Kidney (tissue), 14 donors: ENCODE measurements around the gene OR51I1. TPM values are rescaled to one million over a fixed set of nuclear protein-coding genes. Genes with fewer than 3 reads are reported as not detected.
A peak's percentile ranks its signal among the peaks of the same experiment; 100 is the strongest.

Experiments used
- DNase-seq, 5 donors: peaks; one replicate each; pipeline ENCODE4 v3.0.0-alpha.2; 2013 to 2020
- FAIRE-seq: peaks from 2 replicates; lab custom pipeline; 2012; peaks lifted over from hg19 to GRCh38; lab: Jason Lieb, UNC
- H3K27ac ChIP-seq, 2 donors: one replicate each; pipeline ENCODE4 v1.7.0; 2013; ENCODE audit warnings: low read depth in 2 of 2, low read length in 2 of 2, inconsistent platforms in 1 of 2
- H3K27me3 ChIP-seq: one replicate; pipeline ENCODE4 v1.7.1; 2013; ENCODE audit warnings: low read length, inconsistent platforms; ENCODE audit not compliant: control insufficient read depth, insufficient read depth
- H3K36me3 ChIP-seq, 3 donors: one replicate each; pipeline versions ENCODE4 v1.7.0 to v1.7.1; 2013; ENCODE audit warnings: low read length in 3 of 3, control low read depth in 1 of 3, inconsistent platforms in 1 of 3; ENCODE audit not compliant: insufficient read depth in 3 of 3, control insufficient read depth in 2 of 3
- H3K4me1 ChIP-seq, 3 donors: one replicate each; pipeline versions ENCODE4 v1.7.0 to v1.7.1; 2013; ENCODE audit warnings: low read length in 3 of 3, inconsistent platforms in 1 of 3, low read depth in 1 of 3; ENCODE audit not compliant: control insufficient read depth in 2 of 3, insufficient read depth in 2 of 3
- H3K4me3 ChIP-seq, 3 donors: one replicate each; pipeline versions ENCODE4 v1.7.0 to v1.8.1; 2013; ENCODE audit warnings: low read length in 3 of 3, control low read depth in 1 of 3, inconsistent platforms in 1 of 3
- H3K9ac ChIP-seq, 3 donors: one replicate each; pipeline versions ENCODE4 v1.7.0 to v1.7.1; 2013; ENCODE audit warnings: low read length in 3 of 3, control low read depth in 1 of 3, inconsistent platforms in 1 of 3
- H3K9me3 ChIP-seq, 3 donors: one replicate each; pipeline versions ENCODE4 v1.7.0 to v1.7.1; 2013; ENCODE audit warnings: low read length in 3 of 3, control low read depth in 1 of 3, inconsistent platforms in 1 of 3; ENCODE audit not compliant: control insufficient read depth in 2 of 3, insufficient read depth in 1 of 3
- intact Hi-C: fragments of 100-400 bp; cut with DNase I; formaldehyde crosslinking; loops from one replicate; pipeline ENCODE4 v1.11.1; 2022
- polyA plus RNA-seq: library from polyadenylated mRNA; stranded (reverse); fragments of 350-450 nt; fragmentation: Illumina TruSeq; extraction: RNeasy Lipid Tissue Mini Kit (QIAGEN cat#74804); gene quantifications from one replicate; pipeline ENCODE4 v1.2.3, GENCODE V29; 2014; ENCODE audit warnings: low read depth, low replicate concordance; ENCODE audit not compliant: insufficient read depth
- total RNA-seq: library from RNA; stranded (reverse); fragmentation: NEBNext Ultra II Directional; extraction: Animal tissue kit (Norgen Biotek cat#: 25700); gene quantifications from one replicate; pipeline ENCODE4 v1.2.1, GENCODE V29; 2021
- TF ChIP-seq, protein P1 (sequence below): IDR thresholded peaks from 3 replicates; pipeline ENCODE4 v1.5.1; 2012; ENCODE audit warnings: mild to moderate bottlenecking, moderate library complexity, borderline replicate concordance; ENCODE audit not compliant: insufficient read depth; ENCODE audit errors: extremely low read depth
- donor health status: control.
- donor health status: control.
- donor health status: control.
- donor health status: control.
- donor health status: control.
- donor health status: DM: yes; HTN: yes; CAD: no.
- donor health status: Normal renal cell carcinoma (clear cell type).

The OR51I1 gene
- total and polyA plus RNA-seq, 2 donors from 2014 or later, result 0.35 TPM; not detected in 1

DNA sequence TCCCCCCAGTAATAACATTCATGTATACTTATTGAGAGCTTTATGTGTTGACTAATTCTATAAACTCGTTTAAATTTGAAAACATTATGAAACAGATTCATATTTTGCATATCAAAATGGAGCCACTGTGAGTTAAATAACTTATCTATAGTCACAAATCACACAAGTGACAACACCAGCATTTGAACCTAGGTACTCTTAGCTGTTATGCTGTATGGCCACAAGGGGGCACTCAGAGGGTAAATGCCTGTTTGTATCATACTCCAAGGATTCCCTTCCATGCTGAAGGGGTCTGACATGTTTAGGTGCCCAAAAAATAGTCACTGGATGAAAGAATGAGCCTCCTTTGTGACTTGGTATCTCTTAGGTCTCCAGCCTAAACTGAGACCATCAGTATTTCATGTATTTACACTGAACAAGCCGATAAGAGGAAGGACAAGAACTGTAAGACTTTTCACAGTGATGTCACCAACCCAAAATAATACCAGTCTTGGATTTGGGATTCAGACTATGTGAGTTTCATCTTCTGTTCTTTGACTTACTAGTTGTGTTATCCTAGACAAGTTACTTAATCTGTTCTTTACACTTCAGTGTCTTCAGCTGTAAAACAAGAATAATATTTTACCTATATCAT lies 35.0 kb upstream of the OR51I1 start:
- Histone ChIP-seq H3K9ac (no peak overlapping the region), H3K9me3 (no peaks in the 10 kb centered on the region), H3K27ac (no peak overlapping the region), H3K4me1 (no peaks in the 10 kb centered on the region), H3K36me3 (no peaks in the 10 kb centered on the region), H3K27me3 (no peaks in the 10 kb centered on the region), H3K4me3 (no peak overlapping the region)
- FAIRE-seq (no peak), DNase-seq (peak in 2 of 5 donors; percentile 53 to 64)
- intact Hi-C loops, result no loop called here
- TF ChIP-seq, protein P1, sequence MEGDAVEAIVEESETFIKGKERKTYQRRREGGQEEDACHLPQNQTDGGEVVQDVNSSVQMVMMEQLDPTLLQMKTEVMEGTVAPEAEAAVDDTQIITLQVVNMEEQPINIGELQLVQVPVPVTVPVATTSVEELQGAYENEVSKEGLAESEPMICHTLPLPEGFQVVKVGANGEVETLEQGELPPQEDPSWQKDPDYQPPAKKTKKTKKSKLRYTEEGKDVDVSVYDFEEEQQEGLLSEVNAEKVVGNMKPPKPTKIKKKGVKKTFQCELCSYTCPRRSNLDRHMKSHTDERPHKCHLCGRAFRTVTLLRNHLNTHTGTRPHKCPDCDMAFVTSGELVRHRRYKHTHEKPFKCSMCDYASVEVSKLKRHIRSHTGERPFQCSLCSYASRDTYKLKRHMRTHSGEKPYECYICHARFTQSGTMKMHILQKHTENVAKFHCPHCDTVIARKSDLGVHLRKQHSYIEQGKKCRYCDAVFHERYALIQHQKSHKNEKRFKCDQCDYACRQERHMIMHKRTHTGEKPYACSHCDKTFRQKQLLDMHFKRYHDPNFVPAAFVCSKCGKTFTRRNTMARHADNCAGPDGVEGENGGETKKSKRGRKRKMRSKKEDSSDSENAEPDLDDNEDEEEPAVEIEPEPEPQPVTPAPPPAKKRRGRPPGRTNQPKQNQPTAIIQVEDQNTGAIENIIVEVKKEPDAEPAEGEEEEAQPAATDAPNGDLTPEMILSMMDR, result peak; percentile 71

DNA sequence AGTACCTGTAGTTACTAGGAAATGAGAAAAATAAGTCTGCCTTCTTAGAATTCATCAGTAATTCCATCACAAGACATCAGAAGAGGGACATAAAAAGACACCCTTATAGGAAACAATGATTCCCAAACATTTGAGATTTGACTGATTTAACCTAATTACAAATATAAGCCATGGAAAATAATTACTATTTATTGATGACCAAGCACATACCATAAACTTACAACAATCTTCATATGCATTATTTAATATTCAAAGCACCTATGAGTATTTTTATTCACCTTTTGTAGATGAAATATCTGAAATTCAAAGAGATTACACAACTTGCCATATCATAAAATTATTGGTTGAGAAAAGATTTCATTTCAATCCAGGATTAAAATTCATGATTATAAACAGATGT lies 32.6 kb upstream of the OR51I1 start:
- no peaks in the 10 kb centered on the region for H3K36me3 ChIP-seq

DNA sequence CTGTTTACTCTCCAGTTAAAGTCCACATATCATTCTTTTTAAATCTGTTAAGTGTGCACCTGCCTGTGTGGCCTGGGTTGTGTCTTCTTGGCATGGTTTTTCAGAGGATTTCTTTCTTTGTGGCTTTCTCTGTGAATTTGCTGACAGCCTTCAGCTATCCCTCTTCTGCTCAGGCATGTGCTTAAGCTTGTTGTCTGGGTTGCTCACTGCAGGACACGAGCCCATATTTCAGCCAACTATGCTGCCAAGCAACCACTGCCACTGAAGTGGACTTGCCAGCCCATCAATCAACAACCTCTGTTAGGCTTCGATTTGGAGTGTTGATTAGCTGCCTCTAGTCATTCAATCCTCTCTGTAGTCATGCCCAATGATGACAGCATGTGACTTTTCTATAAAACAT lies 26.2 kb upstream of the OR51I1 start:
- no peaks in the 10 kb centered on the region for H3K9me3 ChIP-seq
- DNase-seq (no peak), FAIRE-seq (no peak)
- no peak overlapping the region for H3K4me3 ChIP-seq
- intact Hi-C loops, result no loop called here
- TF ChIP-seq, protein P1, result no peak
- no peak overlapping the region for H3K27ac ChIP-seq
- no peaks in the 10 kb centered on the region for H3K27me3 ChIP-seq
- H3K36me3 ChIP-seq, result no peaks in the 10 kb centered on the region
- H3K4me1 ChIP-seq, result no peaks in the 10 kb centered on the region
- H3K9ac ChIP-seq, result no peak overlapping the region

More for the DNA sequence above, 32.6 kb upstream of the OR51I1 start:
- no peak overlapping the region for H3K4me3 ChIP-seq
- H3K27me3 ChIP-seq, result no peaks in the 10 kb centered on the region
- H3K4me1 ChIP-seq, result no peaks in the 10 kb centered on the region
- FAIRE-seq, result no peak
- no peak for DNase-seq
- TF ChIP-seq, protein P1, result no peak
- no peaks in the 10 kb centered on the region for H3K9me3 ChIP-seq
- intact Hi-C loops, result no loop called here
- H3K9ac ChIP-seq, result no peak overlapping the region
- H3K27ac ChIP-seq, result no peak overlapping the region
